K562 (cell line): ENCODE measurements around the gene PTGES3. TPM values are rescaled to one million over a fixed set of nuclear protein-coding genes. Genes with fewer than 3 reads are reported as not detected.

ENCODE experiments used
- ARHGAP35 ChIP-seq: fragments of 450-650 bp; IDR thresholded peaks from 2 replicates; pipeline ENCODE4 v1.6.1; 2018; ENCODE audit not compliant: partially characterized antibody
- ARID3A ChIP-seq: IDR thresholded peaks from 2 replicates; pipeline ENCODE4 v1.6.1; 2012; ENCODE audit warnings: low read depth, low read length, improper control_type of control experiment, borderline replicate concordance
- ATF2 ChIP-seq: sonication (generic); formaldehyde crosslinking; IDR thresholded peaks from 2 replicates; pipeline ENCODE4 v1.8.1; 2022; ENCODE audit warnings: missing genetic modification reagents
- CBFA2T3 ChIP-seq: fragments of 450-650 bp; IDR thresholded peaks from 2 replicates; pipeline ENCODE4 v1.6.1; 2017
- CXXC5 ChIP-seq: fragments of 250-450 bp; sonication (Bioruptor Pico); IDR thresholded peaks from 2 replicates; pipeline ENCODE4 v1.8.0; 2022; ENCODE audit warnings: inconsistent platforms, mild to moderate bottlenecking, moderate library complexity
- ETV6 ChIP-seq, 3 experiments: fragments of 150-350 bp in 1 of 3; sonication (generic) in 1 of 3; formaldehyde crosslinking in 1 of 3; IDR thresholded peaks; 2 replicates each; pipeline versions ENCODE4 v1.6.1 to v1.8.0; 2014 to 2022; ENCODE audit warnings: borderline replicate concordance in 2 of 3, low read depth in 2 of 3, antibody characterized with exemption in 1 of 3, low read length in 1 of 3, mild to moderate bottlenecking in 1 of 3, missing genetic modification reagents in 1 of 3
- FOXA3 ChIP-seq, 2 experiments: fragments of 450-650 bp in 1 of 2; sonication (generic) in 1 of 2; formaldehyde crosslinking; IDR thresholded peaks in 1 of 2; conservative IDR thresholded peaks in 1 of 2; 2 replicates each; pipeline versions ENCODE4 v1.4.0 to v1.8.0; 2020 to 2022; ENCODE audit warnings: mild to moderate bottlenecking in 2 of 2, missing genetic modification reagents in 1 of 2
- FOXP1 ChIP-seq: sonication (generic); formaldehyde crosslinking; IDR thresholded peaks from 2 replicates; pipeline ENCODE4 v1.8.0; 2022; ENCODE audit warnings: mild to moderate bottlenecking, missing genetic modification reagents
- HDAC3 ChIP-seq: fragments of 450-650 bp; IDR thresholded peaks from 2 replicates; pipeline ENCODE4 v1.6.1; 2018; ENCODE audit warnings: borderline replicate concordance, mild to moderate bottlenecking, moderate library complexity; ENCODE audit not compliant: partially characterized antibody
- HNRNPL ChIP-seq: fragments of 200-400 bp; formaldehyde crosslinking; IDR thresholded peaks from 2 replicates; pipeline ENCODE4 v1.6.1; 2017; ENCODE audit warnings: low read depth, mild to moderate bottlenecking, low read length
- MAZ ChIP-seq, 2 experiments: fragments of 450-650 bp in 1 of 2; sonication (generic) in 1 of 2; formaldehyde crosslinking; IDR thresholded peaks in 1 of 2; conservative IDR thresholded peaks in 1 of 2; 2 replicates each; pipeline versions ENCODE4 v1.4.0 to v1.5.0; 2020; ENCODE audit warnings: mild to moderate bottlenecking in 1 of 2, missing genetic modification reagents in 1 of 2
- POLR2B ChIP-seq: fragments of 450-650 bp; IDR thresholded peaks from 2 replicates; pipeline ENCODE4 v1.6.1; 2018; ENCODE audit warnings: low read depth; ENCODE audit not compliant: partially characterized antibody
- STAG1 ChIP-seq: sonication (generic); formaldehyde crosslinking; IDR thresholded peaks from 2 replicates; pipeline ENCODE4 v1.5.0; 2020; ENCODE audit warnings: missing genetic modification reagents, borderline replicate concordance
- TAF1 ChIP-seq: IDR thresholded peaks from 2 replicates; pipeline ENCODE4 v1.6.1; 2011; ENCODE audit warnings: mild to moderate bottlenecking, low read length, moderate library complexity; ENCODE audit not compliant: insufficient read depth, control insufficient read depth, severe bottlenecking; ENCODE audit errors: extremely low read depth
- TBP ChIP-seq: optimal IDR thresholded peaks from 2 replicates; pipeline ENCODE3; 2011; ENCODE audit warnings: low read depth, low read length, improper control_type of control experiment
- TCFL5 ChIP-seq: fragments of 250-450 bp; sonication (Bioruptor Pico); conservative IDR thresholded peaks from 2 replicates; pipeline ENCODE4 v1.6.1; 2021; ENCODE audit warnings: mild to moderate bottlenecking, moderate library complexity, matching md5 sums
- TFAM ChIP-seq: fragments of 250-450 bp; sonication (Bioruptor Pico); conservative IDR thresholded peaks from 2 replicates; pipeline ENCODE4 v1.5.0; 2021; ENCODE audit warnings: mild to moderate bottlenecking, moderate library complexity
- USF2 ChIP-seq: sonication (generic); formaldehyde crosslinking; IDR thresholded peaks from 2 replicates; pipeline ENCODE4 v1.5.0; 2020; ENCODE audit warnings: missing genetic modification reagents
- ZFP30 ChIP-seq: fragments of 250-450 bp; sonication (Bioruptor Pico); IDR thresholded peaks from 2 replicates; pipeline ENCODE4 v1.8.0; 2022; ENCODE audit warnings: moderate library complexity, mild to moderate bottlenecking, inconsistent platforms, borderline replicate concordance
- ZNF431 ChIP-seq: sonication (generic); formaldehyde crosslinking; IDR thresholded peaks from 2 replicates; pipeline ENCODE4 v1.8.0; 2022; ENCODE audit warnings: mild to moderate bottlenecking, missing genetic modification reagents
- ZNF57 ChIP-seq: fragments of 450-650 bp; formaldehyde crosslinking; IDR thresholded peaks from 2 replicates; pipeline ENCODE4 v1.4.0; 2020; ENCODE audit warnings: mild to moderate bottlenecking, moderate library complexity
- ZSCAN29 ChIP-seq: fragments of 450-650 bp; IDR thresholded peaks from 2 replicates; pipeline ENCODE4 v1.6.1; 2017
- polyA plus RNA-seq, 8 experiments: library from polyadenylated mRNA; depleted of rRNA in 4 of 8; stranded (reverse) in 5 of 8; unstranded in 3 of 8; fragments of >200 nt; fragmentation: Nextera tagmentation in 2 of 8; fragmentation: Illumina TruSeq in 1 of 8; extraction: Ambion mirVana in 2 of 8; extraction: Trizol in 1 of 8; gene quantifications; 2 replicates each; pipeline versions ENCODE4 v1.2.1 to v1.2.3, GENCODE V29; 2011 to 2014; ENCODE audit warnings: inconsistent platforms in 1 of 8, missing spikeins in 1 of 8
- total RNA-seq, 7 experiments: library from RNA; depleted of rRNA in 6 of 7; stranded (reverse); fragments of >200 nt in 6 of 7; fragmentation: Illumina TruSeq in 2 of 7; extraction: Trizol in 2 of 7; gene quantifications; 2 replicates each; pipeline versions ENCODE4 v1.2.1 to v1.2.3, GENCODE V29; 2011 to 2021; ENCODE audit warnings: low replicate concordance in 1 of 7

Gene PTGES3
- total and polyA plus RNA-seq, 9 of the 15 experiments (the other 6 are each of a cell fraction or from before 2014, with no cell fraction given) = 163 to 501 (median 213) TPM

GRCh38 chr12:56724972-56725722 is 37.1 kb upstream of the PTGES3 start, which contains the start of gene NACA (continued):
- TF ChIP-seq ATF2 (CRISPR knock-in tag) = no peak
- TF ChIP-seq ETV6 (IDR thresholded peaks at IDR 0.05; ENCODE audit: borderline replicate concordance in 1 of 2, low read depth in 2 of 2, low read length in 1 of 2) = no peak
- TF ChIP-seq ETV6 (CRISPR knock-in tag; IDR thresholded peaks at IDR 0.05; ENCODE audit: borderline replicate concordance) = no peak
- no peak; the same call in 1 of the 2 replicates for TF ChIP-seq FOXP1 (CRISPR knock-in tag)
- TF ChIP-seq STAG1 (CRISPR knock-in tag) = no peak
- no peak for TF ChIP-seq TCFL5 (CRISPR knock-in tag)
- no peak for TF ChIP-seq TFAM (CRISPR knock-in tag)
- TF ChIP-seq POLR2B = peak; percentile 97
- no peak for TF ChIP-seq ZNF57 (CRISPR knock-in tag)
- peak; percentile 98 for TF ChIP-seq TAF1
- no peak for TF ChIP-seq ZFP30
- TF ChIP-seq ARID3A = no peak
- TF ChIP-seq MAZ (CRISPR knock-in tag; conservative IDR thresholded peaks at IDR 0.05 in 1 of 2, IDR thresholded peaks at IDR 0.05 in 1 of 2) = peak; percentile 79 to 83
- TF ChIP-seq ARHGAP35 = no peak
- no peak for TF ChIP-seq HDAC3
- TF ChIP-seq HNRNPL = no peak
- TF ChIP-seq FOXA3 (CRISPR knock-in tag; conservative IDR thresholded peaks at IDR 0.05 in 1 of 2, IDR thresholded peaks at IDR 0.05 in 1 of 2) = peak in 1 of 2 experiments; percentile 74; a peak in 2 of 4 replicates
- no peak; the same call in 1 of the 2 replicates for TF ChIP-seq USF2 (CRISPR knock-in tag)
- TF ChIP-seq CBFA2T3 = no peak
- TF ChIP-seq ZSCAN29 = no peak
- TF ChIP-seq CXXC5 (CRISPR knock-in tag) = peak; percentile 90
- TF ChIP-seq TBP = peak; percentile 97
- TF ChIP-seq ZNF431 = peak; percentile 72
